Spleen (tissue), 11 donors: ENCODE measurements around the gene CFAP77. TPM values are rescaled to one million over a fixed set of nuclear protein-coding genes. Genes with fewer than 3 reads are reported as not detected.

Experiments
- DNase-seq: peaks from one replicate; pipeline ENCODE4 v3.0.0-alpha.2; 2020
- H3K27ac ChIP-seq, 8 donors: fragments of 200-600 bp; sonication (generic) in 7 of 8; 1 replicate in 4 of 8; 2 replicates in 4 of 8; pipeline versions ENCODE4 v1.5.0 to v1.8.0; 2016 to 2021; ENCODE audit warnings: inconsistent platforms in 4 of 8, mild to moderate bottlenecking in 4 of 8, moderate library complexity in 1 of 8
- H3K27me3 ChIP-seq, 7 donors: fragments of 200-600 bp; sonication (generic) in 6 of 7; replicated peaks in 1 of 7; 1 replicate in 4 of 7; 2 replicates in 3 of 7; pipeline versions ENCODE4 v1.5.0 to v1.8.0; 2016 to 2021; ENCODE audit warnings: inconsistent platforms in 3 of 7, mild to moderate bottlenecking in 1 of 7
- H3K36me3 ChIP-seq, 6 donors: fragments of 200-600 bp; sonication (generic) in 5 of 6; 1 replicate in 4 of 6; 2 replicates in 2 of 6; pipeline versions ENCODE4 v1.5.0 to v1.8.0; 2016 to 2021; ENCODE audit warnings: inconsistent platforms in 2 of 6
- H3K4me1 ChIP-seq, 6 donors: fragments of 200-600 bp; sonication (generic) in 5 of 6; 1 replicate in 3 of 6; 2 replicates in 3 of 6; pipeline versions ENCODE4 v1.5.0 to v1.8.0; 2016 to 2021; ENCODE audit warnings: inconsistent platforms in 3 of 6
- H3K4me3 ChIP-seq, 8 donors: fragments of 200-600 bp; sonication (generic) in 7 of 8; 1 replicate in 4 of 8; 2 replicates in 4 of 8; pipeline versions ENCODE4 v1.5.0 to v1.8.0; 2016 to 2021; ENCODE audit warnings: inconsistent platforms in 4 of 8, mild to moderate bottlenecking in 4 of 8, moderate library complexity in 2 of 8
- H3K9me3 ChIP-seq, 8 donors: fragments of 200-600 bp; sonication (generic) in 7 of 8; 1 replicate in 4 of 8; 2 replicates in 4 of 8; pipeline versions ENCODE4 v1.5.0 to v1.8.0; 2016 to 2021; ENCODE audit warnings: inconsistent platforms in 4 of 8
- POLR2A ChIP-seq, 3 donors: fragments of 450-650 bp; IDR thresholded peaks; one replicate each; pipeline ENCODE4 v1.5.1; 2017; ENCODE audit warnings: antibody characterized with exemption in 3 of 3, mild to moderate bottlenecking in 1 of 3
- POLR2AphosphoS5 ChIP-seq, 3 donors: sonication (generic); formaldehyde crosslinking; IDR thresholded peaks; one replicate each; pipeline ENCODE4 v1.5.1; 2017; ENCODE audit warnings: antibody characterized with exemption in 3 of 3
- whole genome bisulfite sequencing, 5 donors: extraction: QIAGEN DNeasy Blood & Tissue Kit in 3 of 5; methylation state at CpG; one replicate each; pipeline versions ENCODE4 v1.1.5 to v1.1.7; 2013 to 2018; 5-methylcytosine and 5-hydroxymethylcytosine counted together
- intact Hi-C: fragments of 100-400 bp; cut with DNase I; formaldehyde crosslinking; loops from one replicate; pipeline ENCODE4 v1.15.0; 2023; ENCODE audit warnings: low total_unique reads
- polyA plus RNA-seq, 3 donors: library from polyadenylated mRNA; stranded (reverse); fragments of 200-250 nt; gene quantifications; one replicate each; pipeline ENCODE4 v1.2.1, GENCODE V29; 2013
- total RNA-seq, 7 donors: library from RNA; depleted of rRNA in 3 of 7; stranded (reverse); fragments of >200 nt in 3 of 7; fragmentation: NEBNext Ultra II Directional in 4 of 7; extraction: Animal tissue kit (Norgen Biotek cat#: 25700) in 4 of 7; gene quantifications; one replicate each; pipeline versions ENCODE4 v1.1.0 to v1.2.1, GENCODE V29; 2016 to 2021
- TF ChIP-seq, protein P1 (sequence below), 11 experiments: fragments of 200-600 bp in 7 of 11; fragments of 450-650 bp in 4 of 11; sonication (generic) in 4 of 11; IDR thresholded peaks in 8 of 11; conservative IDR thresholded peaks in 3 of 11; 1 replicate in 7 of 11; 2 replicates in 4 of 11; pipeline versions ENCODE4 v1.4.0 to v1.8.0; 2016 to 2021; ENCODE audit warnings: antibody characterized with exemption in 11 of 11, inconsistent platforms in 4 of 11, mild to moderate bottlenecking in 1 of 11
- donor health status: healthy with polysubstance abuse.
- donor health status: DM: no; HTN: no; CAD: no; lungs with moderate emphysema.
- donor health status: DM: no; HTN: no; CAD: no.
- donor health status: Bipolar disorder and iron deficiency.
- donor health status: healthy.
- donor health status: DM: no; HTN: no; CAD: no.
- donor health status: DM: yes; HTN: yes; CAD: no.

The CFAP77 gene
- total and polyA plus RNA-seq, 10 donors, result 0.06 TPM; not detected in 9

DNA sequence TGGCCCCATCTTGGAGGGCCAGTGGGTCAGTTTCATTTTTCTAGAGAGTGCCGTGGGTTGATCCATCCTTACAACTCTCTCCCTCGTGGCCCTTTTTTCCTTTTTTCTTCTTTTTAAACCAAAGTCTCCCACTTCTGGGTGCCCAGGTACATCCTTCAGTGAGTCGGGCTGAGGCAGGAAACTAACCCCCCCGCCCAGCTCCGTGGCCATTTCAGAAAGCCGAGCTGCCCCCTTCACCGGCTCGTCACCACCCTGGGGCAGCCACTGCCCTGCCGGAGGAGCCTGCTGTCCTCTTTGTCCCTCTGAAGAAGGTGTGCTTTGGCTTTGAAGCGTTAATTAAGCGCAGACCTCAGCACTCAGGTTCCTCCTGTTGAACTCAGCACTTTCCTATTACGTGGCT, 5.2 kb downstream of the CFAP77 start:
- 25 to 35% (median 32%) methylated on average over 12 of the region's 12 CpGs for WGBS, 5 donors
- no peak for DNase-seq
- intact Hi-C loops, result no loop called here
- Histone ChIP-seq H3K4me3 (no peak overlapping the region), H3K4me1 (peaks cover 13 to 32% (median 16%) of the 10 kb centered on the region in 6 donors), H3K27ac (no peak overlapping the region), H3K36me3 (no peaks in the 10 kb centered on the region), H3K27me3 (peaks cover 0 to 100% (median 63%) of the 10 kb centered on the region in 7 donors), H3K9me3 (no peaks in the 10 kb centered on the region)
- TF ChIP-seq POLR2AphosphoS5 (IDR thresholded peaks at IDR 0.05) (no peak), POLR2A (IDR thresholded peaks at IDR 0.05) (no peak)
- TF ChIP-seq, protein P1, sequence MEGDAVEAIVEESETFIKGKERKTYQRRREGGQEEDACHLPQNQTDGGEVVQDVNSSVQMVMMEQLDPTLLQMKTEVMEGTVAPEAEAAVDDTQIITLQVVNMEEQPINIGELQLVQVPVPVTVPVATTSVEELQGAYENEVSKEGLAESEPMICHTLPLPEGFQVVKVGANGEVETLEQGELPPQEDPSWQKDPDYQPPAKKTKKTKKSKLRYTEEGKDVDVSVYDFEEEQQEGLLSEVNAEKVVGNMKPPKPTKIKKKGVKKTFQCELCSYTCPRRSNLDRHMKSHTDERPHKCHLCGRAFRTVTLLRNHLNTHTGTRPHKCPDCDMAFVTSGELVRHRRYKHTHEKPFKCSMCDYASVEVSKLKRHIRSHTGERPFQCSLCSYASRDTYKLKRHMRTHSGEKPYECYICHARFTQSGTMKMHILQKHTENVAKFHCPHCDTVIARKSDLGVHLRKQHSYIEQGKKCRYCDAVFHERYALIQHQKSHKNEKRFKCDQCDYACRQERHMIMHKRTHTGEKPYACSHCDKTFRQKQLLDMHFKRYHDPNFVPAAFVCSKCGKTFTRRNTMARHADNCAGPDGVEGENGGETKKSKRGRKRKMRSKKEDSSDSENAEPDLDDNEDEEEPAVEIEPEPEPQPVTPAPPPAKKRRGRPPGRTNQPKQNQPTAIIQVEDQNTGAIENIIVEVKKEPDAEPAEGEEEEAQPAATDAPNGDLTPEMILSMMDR (IDR thresholded peaks at IDR 0.05 in 8 of 11, conservative IDR thresholded peaks at IDR 0.05 in 3 of 11), result no peak

DNA sequence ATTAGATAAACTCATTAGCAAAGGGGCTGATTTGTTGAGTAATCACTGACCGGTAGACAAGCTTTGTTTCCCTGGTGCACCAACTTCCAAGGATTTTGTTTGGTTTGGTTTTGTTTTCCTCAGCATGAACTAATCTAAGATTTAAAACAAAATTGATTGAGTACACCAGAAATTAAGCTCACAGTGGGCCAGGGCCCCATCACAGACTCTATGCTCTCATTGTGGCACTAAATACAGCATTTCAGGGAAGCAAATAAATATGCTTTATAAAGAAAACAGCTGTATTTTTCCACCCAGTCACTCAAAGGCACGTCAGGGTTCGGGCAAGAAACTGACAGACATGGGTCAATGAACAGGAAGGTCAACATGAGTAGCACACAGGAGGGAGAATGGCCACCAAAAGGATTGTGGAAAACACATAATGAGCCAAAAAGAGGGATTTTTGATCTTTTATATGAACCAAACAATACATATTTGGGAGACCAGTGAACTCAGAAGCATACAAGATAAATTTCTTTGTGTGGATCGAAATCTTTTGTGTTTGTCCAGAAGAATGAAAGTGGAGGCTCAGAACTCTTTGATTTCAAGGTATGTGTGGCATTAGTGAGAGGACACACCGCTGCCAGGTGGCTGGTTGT, 8.8 kb downstream of the CFAP77 start:
- Histone ChIP-seq H3K4me1 (peaks cover 0 to 8% (median 0%) of the 10 kb centered on the region in 6 donors), H3K9me3 (no peaks in the 10 kb centered on the region), H3K36me3 (no peaks in the 10 kb centered on the region), H3K4me3 (no peak overlapping the region), H3K27ac (no peak overlapping the region), H3K27me3 (peaks cover 0 to 88% (median 31%) of the 10 kb centered on the region in 7 donors)
- intact Hi-C loops, result no loop called here
- TF ChIP-seq, protein P1 (IDR thresholded peaks at IDR 0.05 in 8 of 11, conservative IDR thresholded peaks at IDR 0.05 in 3 of 11), result no peak
- TF ChIP-seq POLR2AphosphoS5 (IDR thresholded peaks at IDR 0.05), result no peak
- TF ChIP-seq POLR2A (IDR thresholded peaks at IDR 0.05), result no peak
- 55 to 75% (median 68%) methylated on average over 5 of the region's 5 CpGs for WGBS, 5 donors
- DNase-seq, result no peak

DNA sequence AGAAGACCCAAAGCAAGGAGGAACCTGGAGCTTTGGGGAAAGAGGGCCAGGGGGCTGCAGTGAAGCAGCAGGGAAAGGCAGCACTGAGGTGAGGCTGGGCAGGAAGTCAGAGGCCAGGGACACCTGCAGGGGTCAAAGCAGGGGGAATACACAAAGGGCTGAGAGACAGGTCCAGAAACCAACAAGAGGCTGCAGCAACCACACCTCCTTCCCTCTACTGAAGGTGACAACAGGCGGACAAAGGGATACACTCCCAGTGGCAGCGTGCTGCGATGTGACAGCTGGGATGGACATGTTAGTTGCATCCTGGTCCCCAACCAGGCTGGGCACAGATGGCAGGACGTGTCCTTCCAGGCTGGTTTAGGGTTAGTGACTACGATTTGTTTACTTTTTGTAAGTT, 12.6 kb downstream of the CFAP77 start:
- peaks cover 0 to 88% (median 8%) of the 10 kb centered on the region in 7 donors for H3K27me3 ChIP-seq
- no peaks in the 10 kb centered on the region for H3K4me1 ChIP-seq
- intact Hi-C loops, result no loop called here
- 52 to 70% (median 59%) methylated on average over 5 of the region's 5 CpGs for WGBS, 5 donors
- no peak for TF ChIP-seq POLR2AphosphoS5 (IDR thresholded peaks at IDR 0.05)
- TF ChIP-seq, protein P1 (IDR thresholded peaks at IDR 0.05 in 8 of 11, conservative IDR thresholded peaks at IDR 0.05 in 3 of 11), result no peak
- TF ChIP-seq POLR2A (IDR thresholded peaks at IDR 0.05), result no peak
- H3K4me3 ChIP-seq, result no peak overlapping the region
- H3K36me3 ChIP-seq, result no peaks in the 10 kb centered on the region
- DNase-seq, result no peak
- H3K27ac ChIP-seq, result no peak overlapping the region
- H3K9me3 ChIP-seq, result no peaks in the 10 kb centered on the region

DNA sequence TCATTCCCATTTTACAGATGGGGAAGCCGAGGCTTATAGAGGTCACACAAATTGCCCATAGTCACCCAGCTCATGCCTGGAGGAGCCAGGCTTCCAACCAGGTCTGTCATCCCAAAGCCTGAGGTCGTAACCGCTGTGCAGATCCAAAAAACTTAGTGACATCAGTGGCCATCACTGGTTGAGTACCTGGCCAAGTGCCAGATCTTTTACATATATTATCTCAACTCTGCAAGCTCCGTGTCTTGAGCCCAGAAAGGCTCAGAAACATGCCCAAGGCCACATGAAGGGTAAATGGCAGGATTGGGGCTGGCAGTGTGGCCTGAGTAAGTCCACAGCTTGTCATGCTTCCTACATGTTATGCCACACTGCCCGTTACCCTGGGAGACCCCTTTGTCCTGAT, 13.5 kb downstream of the CFAP77 start:
- no peaks in the 10 kb centered on the region for H3K9me3 ChIP-seq
- 70 to 83% (median 82%) methylated on average over 5 of the region's 5 CpGs for WGBS, 5 donors
- intact Hi-C loops, result no loop called here
- no peak overlapping the region for H3K4me3 ChIP-seq
- no peak overlapping the region for H3K27ac ChIP-seq
- no peaks in the 10 kb centered on the region for H3K4me1 ChIP-seq
- TF ChIP-seq POLR2A (IDR thresholded peaks at IDR 0.05) (no peak), POLR2AphosphoS5 (IDR thresholded peaks at IDR 0.05) (no peak)
- TF ChIP-seq, protein P1 (IDR thresholded peaks at IDR 0.05 in 8 of 11, conservative IDR thresholded peaks at IDR 0.05 in 3 of 11), result no peak
- DNase-seq, result no peak
- peaks cover 0 to 88% (median 4%) of the 10 kb centered on the region in 7 donors for H3K27me3 ChIP-seq
- H3K36me3 ChIP-seq, result no peaks in the 10 kb centered on the region
